Vagina (tissue), 2 donors: ENCODE measurements around the gene CNDP1. TPM values are rescaled to one million over a fixed set of nuclear protein-coding genes. Genes with fewer than 3 reads are reported as not detected.

Experiments
- DNase-seq, 2 donors: peaks; one replicate each; pipeline ENCODE4 v3.0.0-alpha.2; 2017; ENCODE audit errors: extremely low spot score in 2 of 2
- H3K27ac ChIP-seq: fragments of 200-600 bp; sonication (generic); one replicate; pipeline ENCODE4 v1.5.1; 2019
- H3K27me3 ChIP-seq: fragments of 200-600 bp; sonication (generic); one replicate; pipeline ENCODE4 v1.5.1; 2019
- H3K36me3 ChIP-seq, 2 donors: fragments of 200-600 bp; sonication (generic); one replicate each; pipeline ENCODE4 v1.5.1; 2017 to 2019
- H3K4me1 ChIP-seq: fragments of 200-600 bp; sonication (generic); one replicate; pipeline ENCODE4 v1.5.1; 2019
- H3K4me3 ChIP-seq, 2 donors: fragments of 200-600 bp; sonication (generic); 1 replicate in 1 of 2; 2 replicates in 1 of 2; pipeline ENCODE4 v1.5.1; 2016 to 2019
- H3K9me3 ChIP-seq: fragments of 200-600 bp; sonication (generic); one replicate; pipeline ENCODE4 v1.5.1; 2019
- POLR2A ChIP-seq, 2 donors: fragments of 450-650 bp; IDR thresholded peaks; one replicate each; pipeline ENCODE4 v1.6.1; 2017; ENCODE audit warnings: antibody characterized with exemption in 2 of 2, mild to moderate bottlenecking in 2 of 2, moderate library complexity in 2 of 2
- POLR2AphosphoS5 ChIP-seq, 2 donors: sonication (generic); formaldehyde crosslinking; IDR thresholded peaks; one replicate each; pipeline ENCODE4 v1.9.0; 2017; ENCODE audit warnings: antibody characterized with exemption in 2 of 2, mild to moderate bottlenecking in 2 of 2, low read depth in 1 of 2; ENCODE audit not compliant: insufficient read depth in 1 of 2
- intact Hi-C: fragments of 100-400 bp; cut with DNase I; formaldehyde crosslinking; loops from one replicate; pipeline ENCODE4 v1.15.1; 2023
- total RNA-seq: library from RNA; depleted of rRNA; stranded (reverse); fragments of >200 nt; gene quantifications from one replicate; pipeline ENCODE4 v1.2.3, GENCODE V29; 2016
- TF ChIP-seq, protein P1 (sequence below), 3 experiments: fragments of 450-650 bp in 2 of 3; fragments of 200-600 bp in 1 of 3; sonication (generic) in 1 of 3; IDR thresholded peaks; one replicate each; pipeline ENCODE4 v1.5.1; 2017 to 2019; ENCODE audit warnings: antibody characterized with exemption in 3 of 3, mild to moderate bottlenecking in 2 of 3, moderate library complexity in 2 of 3

Gene CNDP1
- total RNA-seq, 1 donor from 2014 or later: 9.8 TPM

DNA sequence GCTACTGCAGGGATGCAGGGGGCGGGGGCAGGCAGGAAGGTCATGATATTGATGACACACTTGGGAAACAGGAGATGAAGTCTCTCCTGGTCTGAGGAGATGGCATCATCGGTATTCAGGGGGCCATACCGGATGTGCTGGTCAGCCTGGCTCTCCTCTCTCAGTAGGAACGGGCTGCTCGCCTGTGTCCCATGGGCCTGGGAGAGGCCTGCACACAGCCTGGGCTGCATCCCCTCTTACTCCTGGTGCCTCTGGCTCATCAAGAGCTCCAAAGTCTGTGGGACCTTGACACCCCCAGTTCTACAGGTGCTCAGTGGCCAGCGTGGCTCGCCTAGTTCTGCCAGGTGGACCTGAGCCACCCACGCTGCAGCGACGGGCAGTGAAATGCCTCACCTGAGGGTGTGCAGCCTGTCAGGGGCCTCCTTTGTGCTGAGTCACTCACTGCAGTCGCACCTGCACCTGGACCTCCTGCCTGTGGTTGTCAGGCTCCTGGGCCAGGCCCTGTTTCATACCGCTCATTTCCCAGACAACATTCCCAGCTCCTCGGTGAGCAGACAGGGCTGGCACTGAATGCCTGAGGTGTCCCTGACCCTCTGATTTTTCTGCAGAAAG is 18.6 kb upstream of the CNDP1 start:
- Histone ChIP-seq H3K9me3 (no peaks in the 10 kb centered on the region), H3K27me3 (no peaks in the 10 kb centered on the region), H3K4me1 (no peaks in the 10 kb centered on the region), H3K27ac (no peak overlapping the region), H3K4me3 (no peak overlapping the region), H3K36me3 (peaks cover 0 to 85% of the 10 kb centered on the region in 2 donors)
- no peak for TF ChIP-seq POLR2A (IDR thresholded peaks at IDR 0.05)
- TF ChIP-seq, protein P1, sequence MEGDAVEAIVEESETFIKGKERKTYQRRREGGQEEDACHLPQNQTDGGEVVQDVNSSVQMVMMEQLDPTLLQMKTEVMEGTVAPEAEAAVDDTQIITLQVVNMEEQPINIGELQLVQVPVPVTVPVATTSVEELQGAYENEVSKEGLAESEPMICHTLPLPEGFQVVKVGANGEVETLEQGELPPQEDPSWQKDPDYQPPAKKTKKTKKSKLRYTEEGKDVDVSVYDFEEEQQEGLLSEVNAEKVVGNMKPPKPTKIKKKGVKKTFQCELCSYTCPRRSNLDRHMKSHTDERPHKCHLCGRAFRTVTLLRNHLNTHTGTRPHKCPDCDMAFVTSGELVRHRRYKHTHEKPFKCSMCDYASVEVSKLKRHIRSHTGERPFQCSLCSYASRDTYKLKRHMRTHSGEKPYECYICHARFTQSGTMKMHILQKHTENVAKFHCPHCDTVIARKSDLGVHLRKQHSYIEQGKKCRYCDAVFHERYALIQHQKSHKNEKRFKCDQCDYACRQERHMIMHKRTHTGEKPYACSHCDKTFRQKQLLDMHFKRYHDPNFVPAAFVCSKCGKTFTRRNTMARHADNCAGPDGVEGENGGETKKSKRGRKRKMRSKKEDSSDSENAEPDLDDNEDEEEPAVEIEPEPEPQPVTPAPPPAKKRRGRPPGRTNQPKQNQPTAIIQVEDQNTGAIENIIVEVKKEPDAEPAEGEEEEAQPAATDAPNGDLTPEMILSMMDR (IDR thresholded peaks at IDR 0.05): no peak
- no peak for TF ChIP-seq POLR2AphosphoS5 (IDR thresholded peaks at IDR 0.05; ENCODE audit: insufficient read depth in 1 of 2, low read depth in 1 of 2)
- no peak for DNase-seq
- intact Hi-C loops: no loop called here

DNA sequence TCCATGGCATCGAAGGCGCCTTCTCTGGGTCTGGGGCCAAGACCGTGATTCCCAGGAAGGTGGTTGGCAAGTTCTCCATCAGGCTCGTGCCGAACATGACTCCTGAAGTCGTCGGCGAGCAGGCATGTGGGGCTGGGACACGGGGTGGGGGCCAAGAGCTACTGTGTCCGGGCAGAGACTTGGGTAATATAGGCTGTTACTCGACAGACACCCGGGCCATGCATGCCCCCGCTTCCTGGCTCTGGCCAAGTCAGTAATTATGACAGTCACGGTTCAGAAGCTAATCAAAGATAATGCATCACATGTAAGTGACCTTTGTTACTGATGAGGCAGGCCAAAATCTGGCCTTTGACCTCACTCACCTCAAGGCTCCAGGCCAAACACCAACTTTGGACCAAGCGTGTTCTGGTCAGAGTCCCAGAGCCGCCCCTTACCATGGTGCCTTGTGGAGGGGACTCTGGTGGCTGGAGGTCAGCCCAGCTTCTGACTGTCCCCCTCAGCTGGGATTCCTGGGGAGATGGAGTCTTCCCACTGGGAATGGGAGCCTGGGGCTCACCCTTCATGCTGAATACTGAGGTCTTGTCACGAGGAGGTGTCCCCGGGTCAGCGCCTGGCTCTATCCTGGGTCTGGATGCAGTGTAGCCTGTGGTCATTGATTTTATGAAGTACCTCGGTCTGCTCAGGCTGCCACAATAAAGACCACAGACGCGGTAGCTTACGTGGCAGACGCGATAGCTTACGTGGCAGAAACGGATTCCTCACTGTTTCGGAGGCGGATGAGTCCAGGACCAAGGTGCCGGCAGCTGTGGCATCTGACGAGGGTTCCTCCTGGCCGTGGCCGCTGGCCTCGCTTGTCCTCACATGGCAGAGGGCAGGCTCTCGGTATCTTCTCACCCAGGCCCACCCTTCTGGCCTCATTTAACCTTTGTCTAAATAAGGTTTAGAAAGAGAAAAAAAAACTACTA is 17.7 kb upstream of the CNDP1 start:
- intact Hi-C loops: no loop called here
- DNase-seq: no peak
- no peak for TF ChIP-seq POLR2A (IDR thresholded peaks at IDR 0.05)
- H3K27me3 ChIP-seq: no peaks in the 10 kb centered on the region
- H3K9me3 ChIP-seq: no peaks in the 10 kb centered on the region
- H3K27ac ChIP-seq: no peak overlapping the region
- H3K4me1 ChIP-seq: no peaks in the 10 kb centered on the region
- H3K36me3 ChIP-seq: peaks cover 0 to 85% of the 10 kb centered on the region in 2 donors
- no peak overlapping the region for H3K4me3 ChIP-seq

GRCh38 chr18:74517236-74517630 is 17.1 kb upstream of the CNDP1 start:
- no peak overlapping the region for H3K4me3 ChIP-seq
- intact Hi-C loops: no loop called here
- no peak for DNase-seq
- no peaks in the 10 kb centered on the region for H3K4me1 ChIP-seq
- no peaks in the 10 kb centered on the region for H3K9me3 ChIP-seq
- TF ChIP-seq POLR2A (IDR thresholded peaks at IDR 0.05) (no peak), POLR2AphosphoS5 (IDR thresholded peaks at IDR 0.05; ENCODE audit: insufficient read depth in 1 of 2, low read depth in 1 of 2) (no peak)
- TF ChIP-seq, protein P1 (IDR thresholded peaks at IDR 0.05): no peak
- H3K36me3 ChIP-seq: peaks cover 0 to 81% of the 10 kb centered on the region in 2 donors
- H3K27me3 ChIP-seq: no peaks in the 10 kb centered on the region
- no peak overlapping the region for H3K27ac ChIP-seq

DNA sequence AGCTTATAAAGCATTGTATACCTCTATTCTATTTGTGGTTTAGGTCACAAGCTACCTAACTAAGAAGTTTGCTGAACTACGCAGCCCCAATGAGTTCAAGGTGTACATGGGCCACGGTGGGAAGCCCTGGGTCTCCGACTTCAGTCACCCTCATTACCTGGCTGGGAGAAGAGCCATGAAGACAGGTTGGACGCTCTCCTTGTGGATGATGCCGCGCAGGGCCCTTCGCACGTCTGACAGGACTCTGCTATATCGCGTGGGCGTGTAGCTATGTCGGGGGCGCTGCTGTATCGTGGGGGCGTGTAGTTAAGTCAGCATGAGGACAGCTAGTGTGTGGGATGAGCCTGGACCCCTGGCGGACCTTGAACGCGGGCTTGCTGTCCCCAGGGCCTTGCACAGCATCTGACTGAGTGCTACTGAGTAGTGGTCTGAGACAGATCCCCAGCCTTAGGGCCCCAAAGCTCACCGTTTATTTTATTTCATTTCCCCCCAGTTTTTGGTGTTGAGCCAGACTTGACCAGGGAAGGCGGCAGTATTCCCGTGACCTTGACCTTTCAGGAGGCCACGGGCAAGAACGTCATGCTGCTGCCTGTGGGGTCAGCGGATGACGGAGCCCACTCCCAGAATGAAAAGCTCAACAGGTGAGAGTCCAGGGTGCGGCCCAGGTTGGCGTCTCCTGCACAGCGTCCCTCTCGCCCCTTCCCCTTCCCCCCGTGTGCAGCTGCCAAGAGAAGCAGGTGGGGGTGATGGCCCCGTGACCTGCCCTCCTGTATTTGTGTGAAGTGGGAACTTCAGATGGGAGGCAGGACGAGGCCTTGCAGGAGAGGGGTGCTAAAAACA is 15.6 kb upstream of the CNDP1 start:
- H3K27ac ChIP-seq: no peak overlapping the region
- H3K4me3 ChIP-seq: no peak overlapping the region
- no peaks in the 10 kb centered on the region for H3K27me3 ChIP-seq
- peaks cover 0 to 67% of the 10 kb centered on the region in 2 donors for H3K36me3 ChIP-seq
- no peaks in the 10 kb centered on the region for H3K9me3 ChIP-seq
- no peak for TF ChIP-seq POLR2AphosphoS5 (IDR thresholded peaks at IDR 0.05; ENCODE audit: insufficient read depth in 1 of 2, low read depth in 1 of 2)
- TF ChIP-seq, protein P1 (IDR thresholded peaks at IDR 0.05): no peak
- no peak for TF ChIP-seq POLR2A (IDR thresholded peaks at IDR 0.05)
- no peak for DNase-seq
- intact Hi-C loops: no loop called here
- no peaks in the 10 kb centered on the region for H3K4me1 ChIP-seq
